ENCODE measurements around the gene C6orf136.

The C6orf136 gene

GRCh38 chr6:30646450-30647241 is at the start of gene C6orf136:
Gene C6orf136 (plus strand): TSS chr6:30647133. CDS start chr6:30647232, 99 bp downstream.
- DNase-seq (ENCODE audit: low read depth), result peak; percentile 88

- DNase-seq (ENCODE audit: low read depth), result peak; percentile 60
These were observed 49.4 kb upstream of the C6orf136 start for GRCh38 chr6:30597315-30598144.

- no peak for DNase-seq (ENCODE audit: low read depth)
These were observed 47.9 kb upstream of the C6orf136 start for GRCh38 chr6:30598912-30599624.

GRCh38 chr6:30599625-30600324 is 47.2 kb upstream of the C6orf136 start:
- DNase-seq (ENCODE audit: low read depth), result no peak

- DNase-seq (ENCODE audit: low read depth), result no peak
These were observed 46.4 kb upstream of the C6orf136 start for GRCh38 chr6:30600451-30600961.

- DNase-seq (ENCODE audit: low read depth), result no peak
These were observed 45.5 kb upstream of the C6orf136 start for GRCh38 chr6:30601436-30601814.

- no peak for DNase-seq (ENCODE audit: low read depth)
These were observed 44.9 kb upstream of the C6orf136 start for GRCh38 chr6:30601815-30602641.

- DNase-seq (ENCODE audit: low read depth), result no peak
These were observed 43.0 kb upstream of the C6orf136 start for GRCh38 chr6:30603961-30604360.

GRCh38 chr6:30610065-30610464 is 36.9 kb upstream of the C6orf136 start:
- DNase-seq (ENCODE audit: low read depth), result no peak

- no peak for DNase-seq (ENCODE audit: low read depth)
These were observed 35.6 kb upstream of the C6orf136 start for GRCh38 chr6:30611150-30611855.

- no peak for DNase-seq (ENCODE audit: low read depth)
These were observed 35.1 kb upstream of the C6orf136 start for GRCh38 chr6:30611856-30612194.

- DNase-seq (ENCODE audit: low read depth), result no peak
These were observed 34.7 kb upstream of the C6orf136 start for GRCh38 chr6:30612213-30612612.

GRCh38 chr6:30612687-30613248 is 34.2 kb upstream of the C6orf136 start:
- DNase-seq (ENCODE audit: low read depth), result no peak

GRCh38 chr6:30613251-30614043 is 33.5 kb upstream of the C6orf136 start:
- DNase-seq (ENCODE audit: low read depth), result no peak

- DNase-seq (ENCODE audit: low read depth), result no peak
These were observed 32.7 kb upstream of the C6orf136 start for GRCh38 chr6:30614044-30614842.

- DNase-seq (ENCODE audit: low read depth), result peak; percentile 64
These were observed 32.1 kb upstream of the C6orf136 start for GRCh38 chr6:30614843-30615218.

GRCh38 chr6:30615219-30615957 is 31.5 kb upstream of the C6orf136 start:
- no peak for DNase-seq (ENCODE audit: low read depth)
